HG03108 (cell line): ENCODE measurements around the gene TLE2.
A peak's percentile ranks its signal among the peaks of the same experiment; 100 is the strongest.
"Not testable (repeated sequence)": the region's sequence is repeated elsewhere in the genome, so short reads cannot be mapped to it uniquely, and the experiment has no call there.

ENCODE experiments used
- ATAC-seq: cut with Tn5 transposase; IDR thresholded peaks from one replicate; pipeline ENCODE4 v1.9.1; 2021; ENCODE audit warnings: moderate library complexity; ENCODE audit not compliant: unreplicated experiment

TLE2 gene

DNA sequence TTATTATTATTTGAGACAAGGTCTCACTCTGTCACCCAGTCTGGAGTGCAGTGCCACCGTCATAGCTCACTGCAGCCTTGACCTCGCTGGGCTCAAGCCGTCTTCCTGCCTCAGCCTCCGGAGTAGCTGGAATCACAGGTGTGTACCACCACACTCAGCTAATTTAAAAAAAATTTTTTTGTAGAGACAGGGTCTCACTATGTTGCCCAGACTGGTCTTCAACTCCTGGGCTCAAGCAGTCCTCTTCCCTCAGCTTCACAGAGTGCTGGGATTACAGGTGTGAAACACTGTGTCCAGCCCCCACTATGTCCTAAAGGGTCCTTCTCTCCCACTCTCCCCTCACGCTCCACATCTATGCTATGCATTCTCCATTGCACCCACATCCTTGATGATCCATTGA is 9.1 kb upstream of the TLE2 start:
- ATAC-seq = no peak

DNA sequence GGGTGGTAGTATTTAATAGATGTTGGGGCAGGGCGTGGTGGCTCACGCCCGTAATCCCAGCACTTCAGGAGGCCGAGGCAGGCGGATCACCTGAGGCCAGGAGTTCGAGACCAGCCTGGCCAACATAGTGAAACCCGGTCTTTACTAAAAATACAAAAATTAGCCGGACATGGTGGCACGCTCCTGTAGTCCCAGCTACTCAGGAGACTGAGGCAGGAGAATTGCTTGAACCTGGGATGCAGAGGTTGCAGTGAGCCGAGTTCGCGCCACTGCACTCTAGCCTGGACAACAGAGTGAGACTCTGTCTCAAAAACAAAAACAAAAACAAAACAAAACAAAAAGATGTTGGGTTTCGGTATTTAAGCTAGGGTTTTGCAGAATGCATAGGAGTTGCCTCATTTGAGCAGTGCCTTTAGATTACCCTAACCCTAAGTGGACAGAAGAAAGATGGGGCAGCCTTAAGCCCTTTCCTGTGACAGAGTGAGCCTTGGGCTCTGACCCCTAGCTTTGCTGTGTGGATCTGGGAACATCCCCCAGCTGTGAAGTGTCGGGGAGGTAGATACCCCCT is 8.0 kb upstream of the TLE2 start:
- ATAC-seq = not testable (repeated sequence)

- ATAC-seq = peak; percentile 53
These were observed 7.3 kb upstream of the TLE2 start for GRCh38 chr19:3036119-3036976.

DNA sequence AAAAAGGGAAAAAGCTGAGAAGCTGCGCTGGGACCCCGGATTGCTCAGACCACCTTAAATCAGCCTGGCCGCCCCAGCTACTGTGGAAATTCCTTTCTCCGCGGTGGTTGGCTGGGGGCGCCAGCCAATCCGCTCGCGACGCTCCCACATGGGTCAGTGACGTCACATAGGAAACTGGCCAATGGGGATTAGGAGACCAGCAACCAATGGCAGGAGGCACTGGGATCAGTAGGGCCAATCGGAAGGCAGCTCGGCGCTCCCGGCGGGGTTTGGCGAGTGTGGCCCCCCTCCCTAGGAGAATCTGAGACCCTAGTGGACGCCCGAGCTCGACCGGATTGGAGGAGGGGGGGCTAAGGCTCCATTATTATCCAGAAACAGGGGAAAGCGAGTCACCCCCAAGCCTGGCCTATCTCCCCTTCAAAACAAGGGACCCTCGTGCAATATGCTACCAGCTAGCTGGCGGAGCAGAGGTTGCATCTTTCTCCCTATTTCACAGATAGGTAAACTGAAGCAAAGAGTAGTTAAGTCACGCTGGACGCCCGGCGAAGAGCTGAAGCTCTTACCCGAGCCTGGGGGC is 6.5 kb upstream of the TLE2 start:
- peak; percentile 78 for ATAC-seq

DNA sequence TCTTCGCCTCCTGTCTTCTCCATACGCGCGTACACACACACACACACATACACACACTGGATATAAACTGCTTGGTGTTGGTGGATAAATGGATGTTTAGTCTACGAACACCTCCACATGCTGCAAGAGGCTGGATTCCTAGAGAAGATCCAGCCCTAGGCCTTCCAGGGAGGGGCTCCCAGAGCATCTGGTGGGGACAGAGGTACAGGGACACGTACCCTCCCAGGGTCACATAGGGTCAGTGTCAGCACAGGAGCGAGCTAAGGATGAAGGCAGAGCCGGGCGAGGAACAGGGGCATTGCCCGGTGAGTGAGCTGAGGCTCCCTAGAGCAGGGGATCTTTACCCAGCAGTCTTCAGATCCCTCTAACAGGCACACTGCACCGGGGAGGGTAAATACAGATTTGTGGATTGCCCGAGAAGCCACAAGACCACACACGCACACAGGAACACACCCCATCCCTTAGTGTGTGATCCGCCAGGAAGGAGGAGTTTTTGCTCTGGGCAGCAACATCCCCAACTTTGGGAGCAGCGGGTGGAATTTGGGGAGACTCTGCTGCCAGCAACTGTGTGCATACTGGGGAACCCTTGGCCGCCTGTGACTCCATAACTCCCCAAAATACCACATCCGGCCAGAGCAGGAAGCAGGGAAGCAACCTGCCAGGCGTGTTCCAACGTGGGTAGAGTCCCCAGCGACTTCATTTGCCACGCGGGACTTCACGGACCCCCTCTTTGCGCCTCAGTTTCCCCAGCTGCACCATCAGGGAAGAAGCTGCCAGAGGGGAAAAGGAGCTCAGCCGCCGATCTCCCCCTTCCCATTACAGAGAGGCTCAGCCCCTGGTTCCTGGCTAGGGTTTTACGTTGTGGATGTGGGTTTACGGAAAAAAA is 5.8 kb upstream of the TLE2 start:
- no peak for ATAC-seq

DNA sequence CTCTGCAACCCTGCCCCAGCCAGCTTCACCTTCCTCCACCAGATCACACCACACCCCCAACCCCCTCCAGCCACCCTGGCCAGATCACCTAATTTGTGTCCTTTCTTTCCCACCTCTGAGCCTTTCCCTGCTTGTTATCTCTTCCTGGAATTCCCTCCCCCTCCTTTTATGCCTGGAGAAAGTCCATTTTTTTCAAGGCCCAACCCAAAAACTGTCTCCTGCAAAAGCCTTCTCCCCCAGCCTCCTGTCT is 5.3 kb upstream of the TLE2 start:
- ATAC-seq = no peak

- ATAC-seq = no peak
These were observed 4.7 kb upstream of the TLE2 start for GRCh38 chr19:3033595-3034405.

GRCh38 chr19:3031607-3031867 is 2.5 kb upstream of the TLE2 start:
- ATAC-seq = no peak

DNA sequence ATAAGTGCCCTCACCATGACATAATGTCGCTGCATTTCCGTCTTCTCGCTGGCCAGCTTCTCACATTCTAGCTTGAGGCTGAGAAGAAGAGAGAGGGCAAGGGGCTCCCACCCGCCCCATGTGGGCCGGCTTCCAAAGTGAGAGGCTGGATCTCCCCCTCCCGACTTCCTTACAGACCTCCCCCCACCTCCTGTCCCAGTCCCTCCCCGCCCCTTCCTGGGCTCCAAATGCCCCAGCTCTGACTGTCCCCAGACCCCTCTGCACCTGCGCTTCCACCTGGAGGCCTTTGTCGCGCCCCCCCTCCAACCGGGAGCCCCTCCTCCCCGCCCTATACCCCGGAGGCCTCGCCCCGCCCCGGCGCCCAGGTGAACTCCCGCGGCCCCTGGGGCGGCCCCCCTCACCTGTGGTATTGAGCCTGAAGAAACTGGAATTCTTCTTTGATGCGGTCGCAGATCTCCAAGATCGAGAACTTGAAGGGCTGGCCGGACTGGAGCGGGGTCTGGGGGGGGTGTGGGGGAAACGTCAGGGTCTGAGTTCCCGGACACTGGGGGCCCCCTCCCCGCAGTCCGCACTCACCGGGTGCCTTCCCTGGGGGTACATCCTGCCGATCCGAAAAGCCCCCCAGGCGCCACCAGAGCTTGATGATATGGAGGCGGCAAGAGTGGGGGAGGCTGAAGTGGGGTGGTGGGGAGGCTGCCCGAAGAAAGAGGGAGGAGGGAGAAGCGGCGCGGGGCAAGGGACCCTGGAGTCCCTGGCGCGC is 595 bp downstream of the TLE2 start:
- no peak for ATAC-seq

DNA sequence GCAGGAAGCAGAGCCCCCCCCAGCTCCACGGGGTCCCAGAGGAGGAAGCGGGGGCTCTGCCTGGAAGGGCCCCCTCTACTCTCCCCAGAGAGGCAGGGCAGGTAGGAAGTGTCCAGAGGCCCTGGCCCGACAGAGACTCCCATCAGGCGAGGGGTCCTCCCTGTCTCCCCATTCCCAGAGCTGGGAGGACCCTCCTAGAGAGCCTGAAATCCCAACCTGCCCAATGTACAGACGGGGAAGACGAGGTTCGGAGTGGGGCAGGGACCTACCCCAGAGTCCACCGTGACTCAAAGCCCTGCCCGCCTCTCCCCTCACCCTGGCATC is 1.1 kb downstream of the TLE2 start:
- no peak for ATAC-seq

DNA sequence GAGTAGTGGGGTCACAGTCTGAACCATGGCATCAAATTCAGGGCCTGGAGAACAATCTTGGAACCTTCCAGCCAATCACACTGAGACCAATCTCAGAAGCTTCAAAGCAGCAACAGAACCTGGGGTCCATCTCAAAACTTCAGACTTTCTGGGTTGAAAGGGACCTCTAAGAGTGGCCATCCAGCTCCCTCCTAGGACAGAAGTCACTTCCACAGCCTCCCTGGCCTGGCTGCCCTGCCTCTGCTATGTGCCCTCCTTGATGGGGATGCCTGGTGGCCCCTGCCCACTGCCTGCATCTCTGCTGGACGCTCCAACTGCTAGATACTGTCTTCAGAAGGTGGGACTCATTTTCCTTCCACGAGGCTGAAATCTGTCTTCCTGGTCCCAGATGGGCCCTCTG is 1.8 kb downstream of the TLE2 start:
- no peak for ATAC-seq

- no peak for ATAC-seq
These were observed 2.3 kb downstream of the TLE2 start for GRCh38 chr19:3026768-3027167.

DNA sequence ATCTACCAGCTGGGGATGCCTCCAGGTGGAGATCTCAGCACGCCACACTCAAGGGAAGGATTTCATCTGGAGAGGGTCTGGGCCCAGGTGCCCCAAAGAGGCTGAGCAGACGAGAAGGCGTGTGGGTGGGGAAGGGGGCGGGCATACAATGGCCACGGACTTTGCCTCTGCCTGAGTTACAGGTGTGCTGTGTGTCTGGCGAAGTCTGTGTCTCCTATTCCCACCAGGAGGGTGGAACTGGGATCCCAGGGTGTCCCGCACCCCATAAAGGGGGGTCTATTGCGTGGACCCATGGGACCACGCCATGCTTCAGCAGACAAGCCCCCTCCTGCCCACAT is 3.6 kb downstream of the TLE2 start:
- no peak for ATAC-seq

GRCh38 chr19:3024870-3025548 is 4.1 kb downstream of the TLE2 start:
- no peak for ATAC-seq

DNA sequence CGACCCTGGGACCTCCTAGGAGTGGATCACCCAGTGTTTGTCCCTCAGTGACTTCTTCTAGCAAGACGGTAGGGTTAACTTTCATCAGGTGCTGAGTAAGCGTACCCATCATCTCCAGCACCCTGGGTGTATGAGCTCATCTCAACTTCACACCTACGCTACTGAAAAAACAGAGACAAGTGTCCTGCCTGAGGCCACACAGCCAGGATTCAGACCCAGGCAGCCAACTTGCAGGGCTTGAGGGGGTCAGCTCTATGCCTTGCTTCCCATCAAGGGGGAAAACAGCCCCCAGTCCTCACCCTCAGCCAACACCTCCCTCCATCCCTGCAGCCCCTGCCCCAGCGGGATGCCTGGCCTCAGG is 4.6 kb downstream of the TLE2 start:
- no peak for ATAC-seq

GRCh38 chr19:3020321-3020960 is 8.6 kb downstream of the TLE2 start:
- no peak for ATAC-seq

DNA sequence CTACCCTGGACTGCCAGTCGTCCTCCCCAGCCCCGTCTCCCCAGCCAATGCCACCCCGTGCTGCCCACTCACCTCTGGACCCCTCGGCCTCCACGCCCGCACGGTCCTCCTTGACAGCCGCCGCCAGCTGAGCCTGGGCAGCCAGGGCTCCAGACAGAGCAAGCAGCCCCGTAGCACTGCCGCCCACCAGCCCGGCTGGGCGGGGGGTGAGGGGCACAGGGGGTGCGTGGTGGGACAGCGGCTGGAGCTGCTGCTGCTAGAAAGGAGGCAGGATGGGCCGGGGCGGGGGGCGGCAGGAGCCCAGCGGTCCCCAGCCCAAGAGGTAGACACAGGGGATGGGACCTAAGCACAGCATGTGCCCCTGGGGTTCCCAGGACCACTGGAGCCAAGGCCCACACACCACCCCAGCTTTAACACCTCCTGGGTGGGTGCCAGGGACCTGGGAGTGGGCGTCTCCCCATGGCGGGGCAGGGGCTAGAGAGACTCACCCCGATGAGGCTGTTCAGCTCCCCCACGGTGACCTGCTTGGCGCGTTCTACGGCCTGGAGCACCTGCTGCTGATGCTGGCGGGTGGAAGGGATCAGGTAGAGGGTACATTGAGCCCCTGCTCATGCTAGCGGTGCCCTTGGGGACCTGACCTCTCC is 9.7 kb downstream of the TLE2 start:
- no peak for ATAC-seq

GRCh38 chr19:3017923-3018322 is 11.2 kb downstream of the TLE2 start:
- no peak for ATAC-seq
